HG03103 (cell line): Measurements from ENCODE around the gene LYVE1.
"Not testable (repeated sequence)": the region's sequence is repeated elsewhere in the genome, so short reads cannot be mapped to it uniquely, and the experiment has no call there.

ENCODE experiments used
- ATAC-seq: cut with Tn5 transposase; IDR thresholded peaks from one replicate; pipeline ENCODE4 v1.9.1; 2021; ENCODE audit warnings: low read depth; ENCODE audit not compliant: unreplicated experiment

Gene LYVE1

GRCh38 chr11:10568486-10568941 is at the start of gene LYVE1:
TSS of gene LYVE1 (minus strand) at chr11:10568665. CDS start at chr11:10568532, 133 bp downstream.
- no peak for ATAC-seq

DNA sequence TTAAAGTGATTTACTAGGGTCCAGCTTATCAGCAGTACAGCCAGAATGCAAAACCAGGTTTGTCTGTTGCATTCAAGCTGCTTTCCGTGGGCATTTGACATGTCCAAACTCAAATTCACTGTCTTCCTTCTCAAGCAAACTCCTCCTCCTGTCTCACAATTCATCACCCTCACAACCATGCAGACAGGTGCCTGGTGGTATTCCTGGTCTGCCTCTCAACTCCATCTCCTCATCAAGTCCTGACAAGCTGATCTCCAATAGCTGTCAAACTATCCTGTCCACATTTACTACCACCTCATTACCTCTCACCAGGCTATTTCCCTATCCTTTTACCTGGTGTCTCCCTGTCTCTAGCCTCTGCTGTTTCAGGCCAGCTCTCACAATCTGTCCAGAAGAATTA is 49.1 kb upstream of the LYVE1 start:
- ATAC-seq = no peak

DNA sequence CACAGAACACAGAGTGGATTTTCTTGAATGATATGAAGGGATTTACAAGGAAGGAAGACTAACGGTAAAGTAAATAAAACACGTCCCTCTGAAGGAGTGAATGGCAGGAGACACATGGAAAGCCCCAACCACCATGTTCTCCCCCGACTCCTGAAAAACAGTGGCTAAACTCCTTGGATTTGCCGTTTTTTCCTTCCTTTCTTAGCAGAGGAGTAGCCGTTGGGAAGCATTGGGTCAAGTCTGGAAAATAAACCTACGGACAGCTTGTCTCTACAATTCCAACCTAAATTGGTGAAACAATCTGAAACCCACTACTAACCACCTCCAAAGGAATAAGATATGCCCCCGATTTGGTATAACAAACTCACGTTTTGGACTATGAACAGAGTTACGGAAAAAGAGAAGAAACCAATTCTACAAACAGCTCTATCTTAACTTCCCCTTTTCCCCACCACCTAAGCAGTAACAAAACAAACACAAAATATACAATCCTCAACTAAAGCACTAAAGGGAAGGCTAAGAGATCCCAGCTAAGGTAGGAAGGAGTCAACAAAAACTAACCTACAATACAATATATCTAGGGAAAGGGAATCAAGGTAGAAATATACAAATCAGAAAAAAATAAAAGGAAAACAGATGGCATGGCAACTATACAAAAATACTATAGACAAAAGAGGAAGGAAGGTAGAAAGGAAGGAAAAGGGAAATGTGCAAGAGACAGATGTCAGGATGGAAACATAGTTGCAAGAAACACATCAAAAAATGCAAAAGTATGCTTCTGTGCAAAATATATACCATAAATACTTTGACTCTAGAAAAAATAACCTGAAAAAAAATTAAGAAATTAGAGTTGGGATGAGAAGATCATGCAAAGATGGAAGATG is 43.8 kb upstream of the LYVE1 start:
- no peak for ATAC-seq

DNA sequence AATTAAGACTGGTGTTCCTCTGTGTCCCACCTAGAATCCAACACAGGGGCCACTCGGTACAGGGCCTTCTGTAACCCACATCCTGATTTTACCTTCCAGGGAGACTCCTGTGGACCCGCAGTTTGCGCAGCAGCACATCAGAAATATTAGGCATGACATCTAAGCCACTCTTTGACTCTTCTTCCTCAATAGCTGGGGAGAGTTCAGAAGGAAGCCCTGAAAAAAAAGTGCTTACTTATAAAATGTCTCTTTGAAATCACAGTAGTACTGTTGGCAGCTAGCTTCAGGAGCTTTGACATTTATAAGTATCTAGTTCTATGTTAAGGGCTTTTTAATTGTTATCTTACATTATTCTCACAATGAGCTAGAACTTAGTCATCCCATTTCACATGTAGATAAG is 41.2 kb upstream of the LYVE1 start:
- ATAC-seq = no peak

- no peak for ATAC-seq
These were observed 40.1 kb upstream of the LYVE1 start for GRCh38 chr11:10608584-10608983.

- ATAC-seq = no peak
These were observed 39.1 kb upstream of the LYVE1 start for GRCh38 chr11:10607462-10608132.

- peak; percentile 65 for ATAC-seq
These were observed 38.2 kb upstream of the LYVE1 start for GRCh38 chr11:10606536-10607208.

DNA sequence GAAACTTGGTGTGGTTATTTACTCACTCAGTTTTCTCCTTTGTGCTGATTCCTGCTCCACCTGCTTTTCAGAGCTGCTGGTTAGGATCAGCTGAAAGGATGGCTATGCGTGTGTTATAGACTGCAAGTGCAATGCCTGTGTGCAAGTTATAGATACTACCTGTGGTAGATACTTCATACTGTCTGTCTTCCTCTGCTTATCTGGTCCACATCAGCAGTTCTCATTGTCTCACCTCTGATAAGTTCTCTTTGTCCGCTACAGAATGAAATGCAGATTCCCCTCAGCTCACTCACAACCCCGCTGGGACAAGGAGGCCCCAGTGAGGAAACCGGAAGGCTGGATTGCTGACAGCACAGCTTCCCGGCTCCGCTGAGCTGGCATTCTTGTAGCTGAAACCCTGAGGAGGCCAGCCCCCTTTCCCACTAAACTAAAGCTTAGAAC is 37.5 kb upstream of the LYVE1 start:
- ATAC-seq = no peak

DNA sequence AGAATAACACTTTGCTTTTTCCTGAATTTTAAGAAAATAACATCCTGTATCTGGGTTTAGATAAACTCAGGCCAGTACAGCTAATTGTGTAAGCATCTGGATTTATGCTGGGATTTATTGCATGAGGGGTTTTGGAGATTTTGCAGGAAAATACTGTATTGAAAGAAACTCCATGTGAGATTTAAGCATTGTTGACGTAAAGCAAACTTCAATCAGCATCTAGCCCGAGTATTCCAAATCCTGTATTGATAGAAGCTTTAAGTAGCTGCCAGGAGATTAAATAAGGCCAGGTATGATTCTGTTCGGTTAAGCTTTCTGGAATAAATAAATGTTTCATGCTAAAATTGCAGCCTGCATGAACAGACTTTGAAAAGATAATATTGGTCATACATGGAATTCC is 36.3 kb upstream of the LYVE1 start:
- ATAC-seq = no peak

DNA sequence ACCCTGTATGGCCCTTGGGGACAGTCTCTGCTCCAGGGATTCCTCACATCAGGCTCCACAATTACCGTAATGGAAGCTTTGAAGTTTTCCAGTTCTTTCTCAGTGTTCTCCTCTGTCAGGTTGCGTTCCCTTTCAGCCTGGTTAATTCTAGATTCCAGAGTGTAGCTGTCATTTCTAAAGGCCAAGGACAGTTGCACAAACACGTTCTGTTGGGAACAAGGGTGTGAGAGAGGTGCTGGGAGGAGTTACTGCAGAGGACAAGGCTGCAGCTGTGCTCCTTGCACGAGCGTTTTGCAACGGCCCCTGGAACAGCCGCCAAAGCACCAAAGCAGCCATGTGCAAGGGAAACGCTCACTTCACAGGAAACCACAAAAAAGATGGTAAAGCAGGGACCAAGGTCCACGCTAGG is 35.9 kb upstream of the LYVE1 start:
- no peak for ATAC-seq

DNA sequence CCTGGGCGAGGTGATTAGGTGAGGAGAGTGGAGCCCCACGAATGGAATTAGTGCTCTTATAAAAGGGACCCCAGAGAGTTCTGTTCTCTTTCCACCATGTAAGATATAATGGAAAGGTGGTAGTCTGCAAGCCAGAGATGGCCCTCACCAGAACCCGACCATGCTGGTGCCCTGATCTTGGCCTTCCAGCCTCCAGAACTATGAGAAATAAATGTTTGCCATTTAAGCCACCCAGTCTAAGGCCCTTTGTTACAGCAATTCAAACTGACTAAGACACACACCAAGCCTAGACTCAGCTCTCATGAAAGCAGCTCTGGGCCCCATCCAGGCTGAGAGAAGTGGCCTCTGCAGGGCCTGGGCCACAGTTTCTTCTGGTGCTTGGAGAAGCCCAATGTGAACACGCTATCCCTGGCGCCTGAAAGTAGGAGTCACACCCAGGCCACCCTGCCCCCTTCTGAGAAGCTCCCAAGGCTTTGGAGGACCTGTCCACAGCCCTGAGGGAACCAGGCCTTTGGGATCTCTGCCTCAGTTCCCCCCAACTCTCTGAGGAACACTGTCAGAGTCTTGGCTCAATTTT is 35.3 kb upstream of the LYVE1 start:
- ATAC-seq = no peak

DNA sequence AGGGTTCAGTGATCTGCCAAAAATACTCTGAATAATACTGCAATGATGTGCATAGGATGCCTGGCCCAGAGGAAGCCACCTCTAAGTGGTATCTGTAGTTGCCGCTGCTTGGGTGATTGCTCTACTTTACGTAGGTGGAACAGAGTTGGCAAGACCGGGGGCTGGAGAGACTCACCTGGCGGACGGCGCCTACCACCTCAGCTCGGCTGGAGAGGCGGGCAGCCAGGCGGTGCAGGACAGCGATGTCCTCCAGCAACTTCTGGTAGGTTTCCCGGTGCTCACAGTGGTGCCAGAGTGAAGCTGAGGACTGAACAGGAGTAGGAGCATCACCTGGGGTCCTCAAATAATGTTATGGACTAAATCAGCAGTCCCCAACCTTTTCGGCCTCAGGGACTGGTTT is 34.5 kb upstream of the LYVE1 start:
- ATAC-seq = no peak

- no peak for ATAC-seq
These were observed 33.9 kb upstream of the LYVE1 start for GRCh38 chr11:10602366-10602765.

- no peak for ATAC-seq
These were observed 33.4 kb upstream of the LYVE1 start for GRCh38 chr11:10601837-10602236.

GRCh38 chr11:10600570-10601248 is 32.2 kb upstream of the LYVE1 start:
- ATAC-seq = no peak

DNA sequence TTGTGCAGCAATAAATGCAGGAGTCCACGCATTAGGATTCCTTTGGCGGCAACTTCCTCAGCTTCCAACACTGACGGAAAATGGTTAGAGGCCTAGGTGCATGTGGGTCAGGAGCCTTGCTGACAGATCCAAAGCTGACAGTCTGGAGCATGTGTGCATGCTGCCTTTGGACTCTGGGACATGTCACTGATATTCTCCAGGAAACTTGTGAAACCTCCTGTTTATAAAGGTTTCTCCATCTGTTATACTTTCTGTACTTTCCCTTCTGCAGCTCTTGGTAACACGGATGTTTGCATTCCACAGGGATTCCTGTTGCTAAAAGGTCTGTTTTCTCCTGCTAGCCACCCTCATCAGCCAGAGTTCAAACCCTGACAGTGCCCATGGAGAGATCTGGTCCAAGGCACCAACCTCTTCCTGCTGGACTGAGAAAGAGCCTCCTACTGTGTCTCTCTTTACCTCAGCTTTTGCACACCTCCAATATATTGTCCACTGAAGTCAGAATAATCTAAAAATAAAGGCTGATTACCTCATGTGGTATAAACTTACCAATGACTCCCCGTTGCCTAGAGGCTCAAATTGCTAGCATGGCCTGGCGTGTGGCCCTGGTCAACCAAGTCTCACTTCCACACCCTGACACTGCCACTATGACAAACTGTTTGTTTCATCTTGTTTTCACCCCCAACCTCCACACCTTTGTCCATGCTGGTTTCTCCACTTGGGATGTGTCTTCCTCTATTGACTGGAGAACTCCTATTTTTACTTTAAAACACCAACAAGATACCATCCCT is 31.1 kb upstream of the LYVE1 start:
- ATAC-seq = no peak

GRCh38 chr11:10598816-10599215 is 30.4 kb upstream of the LYVE1 start:
- ATAC-seq = no peak

GRCh38 chr11:10597877-10598351 is 29.4 kb upstream of the LYVE1 start:
- no peak for ATAC-seq

GRCh38 chr11:10595840-10596239 is 27.4 kb upstream of the LYVE1 start:
- ATAC-seq = not testable (repeated sequence)
